ENCODE results near the gene FUCA2.
A peak's percentile ranks its signal among the peaks of the same experiment; 100 is the strongest.

FUCA2 gene, protein sequence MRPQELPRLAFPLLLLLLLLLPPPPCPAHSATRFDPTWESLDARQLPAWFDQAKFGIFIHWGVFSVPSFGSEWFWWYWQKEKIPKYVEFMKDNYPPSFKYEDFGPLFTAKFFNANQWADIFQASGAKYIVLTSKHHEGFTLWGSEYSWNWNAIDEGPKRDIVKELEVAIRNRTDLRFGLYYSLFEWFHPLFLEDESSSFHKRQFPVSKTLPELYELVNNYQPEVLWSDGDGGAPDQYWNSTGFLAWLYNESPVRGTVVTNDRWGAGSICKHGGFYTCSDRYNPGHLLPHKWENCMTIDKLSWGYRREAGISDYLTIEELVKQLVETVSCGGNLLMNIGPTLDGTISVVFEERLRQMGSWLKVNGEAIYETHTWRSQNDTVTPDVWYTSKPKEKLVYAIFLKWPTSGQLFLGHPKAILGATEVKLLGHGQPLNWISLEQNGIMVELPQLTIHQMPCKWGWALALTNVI

DNA sequence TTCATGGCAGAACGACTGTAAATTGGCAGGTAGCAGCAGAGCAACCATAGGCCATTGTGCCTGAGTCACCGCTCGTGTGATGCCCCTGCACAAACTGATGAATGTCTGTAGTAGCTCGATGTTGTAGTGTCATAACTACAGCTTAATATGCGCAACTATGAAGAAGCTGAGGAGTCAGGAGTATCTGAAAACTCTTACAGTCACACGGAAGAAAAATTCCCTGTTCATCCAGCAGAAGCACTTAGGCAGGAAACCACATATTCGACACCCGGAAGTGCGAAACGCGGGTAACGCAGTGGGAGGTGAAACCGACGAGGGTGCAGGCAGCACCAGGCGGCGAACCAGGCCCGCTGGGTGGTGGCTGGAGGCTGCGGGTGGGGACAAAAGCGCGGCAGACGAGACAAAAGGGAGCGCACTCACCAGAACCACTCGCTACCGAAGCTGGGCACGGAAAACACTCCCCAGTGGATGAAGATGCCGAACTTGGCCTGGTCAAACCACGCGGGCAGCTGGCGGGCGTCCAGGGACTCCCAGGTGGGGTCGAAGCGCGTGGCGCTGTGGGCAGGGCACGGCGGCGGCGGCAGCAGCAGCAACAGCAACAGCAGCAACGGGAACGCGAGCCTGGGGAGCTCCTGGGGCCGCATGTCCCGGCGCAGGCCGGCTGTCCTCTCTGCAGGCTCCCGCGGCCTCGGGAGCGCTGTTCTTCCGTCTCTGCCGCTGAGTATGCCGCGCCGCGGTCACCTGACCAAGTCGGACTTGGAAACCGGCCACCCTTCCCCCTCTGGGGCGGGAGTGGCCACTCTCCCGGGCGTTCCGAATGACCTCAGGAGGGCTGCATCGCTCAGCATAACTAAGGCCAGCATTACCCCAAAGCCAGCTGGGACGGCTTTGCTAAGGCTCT lies at the start of gene FUCA2:
Gene FUCA2, minus strand, starts transcription at position 730 of the 901 bp plus-strand sequence. Its CDS starts 86 bp downstream, at position 644.
- H3K4me1 ChIP-seq (ENCODE audit: insufficient read depth, low read length): peaks cover 6% of the 10 kb centered on the region
- peak within 1 kb of the TSS; percentile 75 for H3K9ac ChIP-seq (ENCODE audit: low read depth, low read length)
- H3K9me3 ChIP-seq (ENCODE audit: control insufficient read depth, insufficient read depth, low read length): no peaks in the 10 kb centered on the region
- peaks cover 4% of the 10 kb centered on the region for H3K36me3 ChIP-seq (ENCODE audit: insufficient read depth, low read length)

DNA sequence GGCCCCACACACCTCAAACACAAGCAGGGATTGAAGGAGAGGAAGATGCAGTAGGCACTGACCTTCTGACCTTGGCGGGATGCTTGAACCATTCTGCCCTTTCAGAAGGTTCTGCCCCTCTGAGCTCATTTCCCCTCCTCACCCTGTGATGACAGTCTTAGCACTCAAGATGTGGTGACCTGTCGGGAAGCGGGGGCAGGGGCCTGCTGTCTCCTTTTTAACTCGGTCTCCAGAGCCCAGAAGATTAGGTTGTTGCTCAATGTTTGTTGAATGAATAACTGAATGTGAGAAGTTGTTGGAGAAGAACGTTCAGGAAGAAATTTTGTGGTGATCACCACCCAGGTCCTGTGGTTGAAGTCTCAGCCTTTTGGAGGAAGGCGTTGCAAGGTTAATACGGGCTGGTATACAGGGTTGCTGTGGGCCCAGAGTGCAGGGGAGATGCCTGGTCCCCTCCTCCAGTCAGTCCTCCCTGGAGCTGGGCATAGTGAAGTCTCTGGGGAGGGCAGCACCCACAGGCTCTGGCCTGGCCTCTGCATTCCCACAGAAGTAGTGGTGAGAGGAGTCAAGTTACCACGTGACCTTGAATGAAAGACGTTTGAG lies 49.7 kb upstream of the FUCA2 start:
- Histone ChIP-seq H3K9me3 (ENCODE audit: control insufficient read depth, insufficient read depth, low read length) (no peaks in the 10 kb centered on the region), H3K9ac (ENCODE audit: low read depth, low read length) (no peak overlapping the region), H3K36me3 (ENCODE audit: insufficient read depth, low read length) (no peaks in the 10 kb centered on the region), H3K4me1 (ENCODE audit: insufficient read depth, low read length) (peaks cover 4% of the 10 kb centered on the region; the same call in 1 of the 2 replicates)

DNA sequence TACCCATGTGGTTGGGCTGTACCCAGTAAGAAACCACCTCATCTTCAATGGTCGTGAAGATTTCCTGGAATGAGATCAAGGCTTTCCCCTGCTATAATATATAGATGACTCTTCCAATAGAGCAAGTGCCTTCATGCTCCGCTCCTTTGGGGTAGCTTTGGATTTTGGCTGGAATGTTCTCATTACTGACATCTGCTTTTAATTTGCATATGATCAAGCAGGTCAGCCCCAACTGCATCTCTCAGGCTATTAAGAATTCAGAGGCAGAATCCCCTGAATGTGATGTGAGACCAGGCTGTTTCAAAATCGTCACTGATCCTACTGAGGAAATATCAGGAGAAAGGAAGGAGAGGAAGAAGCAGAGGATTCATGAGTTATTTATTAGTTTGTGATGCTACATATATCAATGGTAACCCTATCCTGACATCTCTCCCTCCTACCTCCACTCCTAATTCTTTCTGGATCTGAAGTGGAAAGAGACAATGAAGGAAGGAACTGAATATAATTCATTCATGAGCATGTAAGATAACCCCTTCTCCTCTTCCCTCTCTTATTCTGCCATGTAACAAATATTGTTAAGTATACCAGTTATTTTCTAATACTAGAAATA lies 47.6 kb upstream of the FUCA2 start:
- no peaks in the 10 kb centered on the region for H3K9me3 ChIP-seq (ENCODE audit: control insufficient read depth, insufficient read depth, low read length)
- H3K36me3 ChIP-seq (ENCODE audit: insufficient read depth, low read length): no peaks in the 10 kb centered on the region
- H3K4me1 ChIP-seq (ENCODE audit: insufficient read depth, low read length): peaks cover 5% of the 10 kb centered on the region; the same call in 1 of the 2 replicates
- H3K9ac ChIP-seq (ENCODE audit: low read depth, low read length): no peak overlapping the region

DNA sequence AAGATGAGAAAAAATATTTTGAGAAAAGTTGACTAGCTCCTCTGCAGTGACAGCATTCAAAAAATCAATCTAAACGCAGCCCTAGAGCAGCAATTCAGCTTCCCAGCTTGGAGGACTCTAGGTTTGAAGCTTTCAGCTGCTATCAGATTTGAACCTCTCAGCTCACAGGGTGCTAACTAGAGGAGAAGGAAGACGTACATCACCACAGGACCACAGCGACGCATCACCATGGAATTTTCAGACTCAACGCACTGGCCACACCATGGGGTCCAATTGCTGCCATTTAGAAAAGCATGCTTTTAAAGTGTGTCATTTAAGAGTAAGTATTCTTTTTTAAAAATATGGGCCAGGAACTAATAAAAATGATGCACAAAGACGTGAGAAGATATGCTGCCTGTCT lies 45.0 kb upstream of the FUCA2 start:
- peaks cover 5% of the 10 kb centered on the region; the same call in 1 of the 2 replicates for H3K4me1 ChIP-seq (ENCODE audit: insufficient read depth, low read length)
- no peaks in the 10 kb centered on the region for H3K36me3 ChIP-seq (ENCODE audit: insufficient read depth, low read length)
- no peaks in the 10 kb centered on the region for H3K9me3 ChIP-seq (ENCODE audit: control insufficient read depth, insufficient read depth, low read length)
- no peak overlapping the region for H3K9ac ChIP-seq (ENCODE audit: low read depth, low read length)

DNA sequence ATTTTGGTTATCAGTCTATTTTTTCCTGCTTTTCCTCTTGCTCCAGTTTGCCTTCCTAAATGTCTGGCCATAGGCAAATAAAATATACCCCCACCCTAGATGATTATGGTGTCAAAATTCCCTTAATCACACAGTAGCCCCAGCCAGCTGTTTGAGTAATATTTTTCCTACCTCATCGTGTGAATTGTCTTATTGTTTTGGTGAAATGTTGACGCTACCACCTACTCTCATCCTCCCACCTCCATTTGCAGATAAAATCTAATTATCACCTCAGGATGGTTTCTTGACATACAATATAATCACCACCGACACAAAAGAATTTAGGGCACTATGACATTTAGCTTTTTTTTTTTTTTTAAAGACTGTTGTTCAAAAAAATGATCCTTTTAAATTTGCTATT lies 44.1 kb upstream of the FUCA2 start:
- Histone ChIP-seq H3K4me1 (ENCODE audit: insufficient read depth, low read length) (peaks cover 5% of the 10 kb centered on the region; the same call in 1 of the 2 replicates), H3K9ac (ENCODE audit: low read depth, low read length) (no peak overlapping the region), H3K36me3 (ENCODE audit: insufficient read depth, low read length) (no peaks in the 10 kb centered on the region), H3K9me3 (ENCODE audit: control insufficient read depth, insufficient read depth, low read length) (no peaks in the 10 kb centered on the region)

DNA sequence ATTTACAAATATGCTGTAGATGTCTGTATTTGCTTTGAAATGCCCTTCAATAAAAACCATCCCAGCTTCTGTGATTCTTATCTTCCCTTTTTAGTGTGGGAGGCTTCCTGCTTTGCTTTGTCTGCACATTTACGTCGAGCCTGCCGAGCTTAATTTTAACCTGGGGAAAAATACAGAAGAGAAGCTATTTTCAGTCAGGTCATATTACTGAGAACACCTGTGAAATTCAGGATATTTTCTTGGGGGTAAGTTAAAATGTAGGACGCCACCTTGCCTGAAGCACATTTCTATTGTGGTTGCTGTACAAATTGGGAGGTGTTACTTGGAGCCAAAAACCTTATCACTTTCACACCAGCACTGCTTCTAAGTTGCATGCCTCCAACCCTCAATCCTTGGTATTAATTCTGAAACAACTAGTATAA lies 43.6 kb upstream of the FUCA2 start:
- Histone ChIP-seq H3K4me1 (ENCODE audit: insufficient read depth, low read length) (peaks cover 5% of the 10 kb centered on the region; the same call in 1 of the 2 replicates), H3K9ac (ENCODE audit: low read depth, low read length) (no peak overlapping the region)

DNA sequence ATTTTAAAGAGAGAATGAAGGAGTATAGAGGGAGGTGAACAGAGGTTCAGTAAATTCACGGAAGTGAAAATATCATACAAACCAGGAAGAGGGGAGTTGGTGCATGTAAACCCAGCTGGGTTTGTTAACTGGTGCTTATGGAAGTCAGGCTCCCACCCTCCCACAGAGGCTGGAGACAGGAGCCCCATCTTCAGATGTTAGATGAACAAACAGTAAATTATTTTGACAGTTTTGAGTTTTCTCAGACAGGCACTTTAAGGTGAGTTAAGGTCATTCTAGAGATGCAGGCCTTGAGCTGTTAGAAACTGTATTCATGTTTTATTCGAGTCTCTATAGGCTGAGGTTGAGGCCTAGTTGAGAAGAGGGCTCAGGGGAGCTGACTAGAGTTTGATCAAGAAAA lies 41.8 kb upstream of the FUCA2 start:
- no peaks in the 10 kb centered on the region for H3K9me3 ChIP-seq (ENCODE audit: control insufficient read depth, insufficient read depth, low read length)
- no peaks in the 10 kb centered on the region for H3K36me3 ChIP-seq (ENCODE audit: insufficient read depth, low read length)
- H3K4me1 ChIP-seq (ENCODE audit: insufficient read depth, low read length): peaks cover 5% of the 10 kb centered on the region; the same call in 1 of the 2 replicates
- no peak overlapping the region for H3K9ac ChIP-seq (ENCODE audit: low read depth, low read length)

More for the DNA sequence above, 43.6 kb upstream of the FUCA2 start:
- Histone ChIP-seq H3K36me3 (ENCODE audit: insufficient read depth, low read length) (no peaks in the 10 kb centered on the region), H3K9me3 (ENCODE audit: control insufficient read depth, insufficient read depth, low read length) (no peaks in the 10 kb centered on the region)

DNA sequence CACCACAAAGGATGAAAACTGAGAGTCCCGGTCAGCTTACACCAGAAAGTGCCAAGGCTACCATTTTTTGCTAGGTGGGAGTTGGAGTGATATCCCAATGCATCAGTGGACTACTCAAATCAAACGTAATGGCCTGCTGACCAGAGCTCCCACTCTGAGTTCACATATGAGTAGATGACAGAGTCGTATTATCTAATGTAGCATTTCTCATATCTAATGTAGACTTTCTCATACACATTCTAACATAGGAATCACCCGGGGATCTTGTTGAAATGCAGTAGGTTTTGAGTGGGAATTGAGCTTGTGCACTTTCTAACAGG lies 38.4 kb upstream of the FUCA2 start:
- H3K4me1 ChIP-seq (ENCODE audit: insufficient read depth, low read length): no peaks in the 10 kb centered on the region
- no peaks in the 10 kb centered on the region for H3K9me3 ChIP-seq (ENCODE audit: control insufficient read depth, insufficient read depth, low read length)
- H3K36me3 ChIP-seq (ENCODE audit: insufficient read depth, low read length): no peaks in the 10 kb centered on the region
- no peak overlapping the region for H3K9ac ChIP-seq (ENCODE audit: low read depth, low read length)

DNA sequence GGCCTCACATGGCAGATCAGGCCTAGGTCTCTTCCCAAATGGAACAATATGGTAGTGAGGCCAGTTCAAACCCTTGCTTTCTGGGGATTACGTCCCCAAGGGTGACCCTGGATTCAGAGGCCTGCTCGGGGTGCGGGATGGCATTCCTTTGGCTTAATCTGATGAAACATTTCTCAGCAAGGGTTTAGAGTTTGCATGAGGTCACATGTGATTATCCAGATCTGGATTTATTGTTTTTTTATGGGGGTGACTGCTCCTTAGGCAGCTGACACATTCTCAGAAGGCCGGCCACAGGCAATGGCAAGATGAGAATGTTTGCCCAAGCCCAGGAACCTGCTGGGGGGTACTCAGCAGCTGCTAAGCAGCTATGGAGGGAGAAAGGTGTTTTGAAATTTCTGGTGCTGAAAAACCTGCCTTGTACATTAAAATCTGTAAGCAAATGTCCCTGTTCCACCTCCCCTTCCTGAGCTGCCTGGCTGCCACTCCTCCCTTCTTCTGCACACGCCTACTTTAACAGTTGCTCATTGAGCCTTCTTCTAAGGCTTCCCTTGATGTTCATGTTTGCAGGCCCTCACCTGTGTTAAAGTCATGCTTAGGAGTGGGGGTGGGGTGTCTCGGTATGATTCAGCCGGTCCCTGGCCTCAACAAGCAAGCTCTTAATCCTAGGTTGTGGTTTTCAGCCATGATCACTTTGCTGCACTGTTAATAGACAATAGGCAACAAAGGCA lies 37.9 kb upstream of the FUCA2 start:
- Histone ChIP-seq H3K9me3 (ENCODE audit: control insufficient read depth, insufficient read depth, low read length) (no peaks in the 10 kb centered on the region), H3K36me3 (ENCODE audit: insufficient read depth, low read length) (no peaks in the 10 kb centered on the region), H3K9ac (ENCODE audit: low read depth, low read length) (no peak overlapping the region), H3K4me1 (ENCODE audit: insufficient read depth, low read length) (no peaks in the 10 kb centered on the region; the same call in 1 of the 2 replicates)

DNA sequence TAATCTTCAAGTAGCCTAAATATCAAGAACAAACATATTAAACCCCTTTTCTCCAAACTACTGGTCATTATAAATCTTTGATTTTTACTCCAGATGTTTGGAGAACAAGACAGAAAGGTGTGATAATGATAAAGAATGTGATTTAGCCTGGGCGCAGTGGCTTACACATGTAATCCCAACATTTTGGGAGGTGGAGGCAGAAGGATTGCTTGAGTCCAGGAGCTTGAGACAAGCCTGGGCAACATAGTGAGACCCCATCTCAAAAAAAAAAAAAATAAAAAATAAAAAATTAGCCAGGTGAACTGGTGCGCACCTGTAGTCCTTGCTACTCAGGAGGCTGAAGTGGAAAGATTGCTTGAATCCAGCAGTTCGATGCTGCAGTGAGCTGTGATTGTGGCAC lies 35.1 kb upstream of the FUCA2 start:
- Histone ChIP-seq H3K9me3 (ENCODE audit: control insufficient read depth, insufficient read depth, low read length) (no peaks in the 10 kb centered on the region), H3K36me3 (ENCODE audit: insufficient read depth, low read length) (no peaks in the 10 kb centered on the region), H3K9ac (ENCODE audit: low read depth, low read length) (no peak overlapping the region), H3K4me1 (ENCODE audit: insufficient read depth, low read length) (peaks cover 12% of the 10 kb centered on the region; the same call in 1 of the 2 replicates)

DNA sequence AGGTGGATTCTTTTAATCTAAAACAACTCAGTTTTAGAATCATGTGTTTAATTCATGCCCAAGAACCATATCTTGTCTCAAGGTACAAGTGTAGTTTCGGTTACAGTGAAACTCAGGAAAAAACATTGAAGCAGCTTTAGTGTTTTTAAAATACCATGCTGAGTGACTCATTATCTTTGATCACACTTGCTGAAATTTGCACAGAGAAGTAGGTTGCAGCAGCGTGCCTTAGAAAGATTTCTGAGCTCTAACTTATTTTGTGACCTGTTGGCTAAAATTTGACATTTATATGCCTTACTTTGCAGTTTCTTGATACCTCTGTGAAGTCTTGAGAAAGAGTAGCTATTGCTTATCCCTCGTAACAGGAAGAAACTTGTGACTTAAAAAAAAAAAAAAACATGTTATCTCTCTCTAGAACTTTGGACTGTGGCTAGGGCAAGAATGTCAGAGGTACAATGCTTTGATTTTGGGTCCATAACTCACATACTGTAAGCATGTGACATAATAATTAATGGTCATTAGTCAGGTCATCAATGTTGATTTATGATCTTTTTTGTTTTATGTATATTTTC lies 34.5 kb upstream of the FUCA2 start:
- Histone ChIP-seq H3K9me3 (ENCODE audit: control insufficient read depth, insufficient read depth, low read length) (no peaks in the 10 kb centered on the region), H3K9ac (ENCODE audit: low read depth, low read length) (no peak overlapping the region), H3K36me3 (ENCODE audit: insufficient read depth, low read length) (no peaks in the 10 kb centered on the region), H3K4me1 (ENCODE audit: insufficient read depth, low read length) (peaks cover 12% of the 10 kb centered on the region; the same call in 1 of the 2 replicates)

DNA sequence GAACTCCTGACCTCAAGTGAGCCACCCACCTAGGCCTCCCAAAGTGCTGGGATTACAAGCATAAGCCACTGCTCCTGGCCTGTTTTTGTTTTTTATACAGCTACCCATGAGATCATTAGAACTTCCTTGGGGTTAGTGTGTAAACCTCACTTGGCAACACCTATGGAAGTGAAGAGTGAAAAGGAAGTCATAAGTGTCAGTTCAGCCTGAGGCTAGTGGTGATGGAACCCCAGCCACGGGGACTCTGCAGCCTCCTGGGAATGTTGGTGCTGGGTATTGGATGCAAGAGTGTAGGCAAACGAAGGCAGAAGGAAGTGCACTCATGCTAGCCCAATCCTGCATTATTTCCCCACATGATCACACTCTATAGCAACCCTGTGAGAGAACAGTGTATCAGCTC lies 33.6 kb upstream of the FUCA2 start:
- Histone ChIP-seq H3K4me1 (ENCODE audit: insufficient read depth, low read length) (peaks cover 15% of the 10 kb centered on the region; the same call in 1 of the 2 replicates), H3K9ac (ENCODE audit: low read depth, low read length) (no peak overlapping the region), H3K9me3 (ENCODE audit: control insufficient read depth, insufficient read depth, low read length) (no peaks in the 10 kb centered on the region), H3K36me3 (ENCODE audit: insufficient read depth, low read length) (no peaks in the 10 kb centered on the region)

DNA sequence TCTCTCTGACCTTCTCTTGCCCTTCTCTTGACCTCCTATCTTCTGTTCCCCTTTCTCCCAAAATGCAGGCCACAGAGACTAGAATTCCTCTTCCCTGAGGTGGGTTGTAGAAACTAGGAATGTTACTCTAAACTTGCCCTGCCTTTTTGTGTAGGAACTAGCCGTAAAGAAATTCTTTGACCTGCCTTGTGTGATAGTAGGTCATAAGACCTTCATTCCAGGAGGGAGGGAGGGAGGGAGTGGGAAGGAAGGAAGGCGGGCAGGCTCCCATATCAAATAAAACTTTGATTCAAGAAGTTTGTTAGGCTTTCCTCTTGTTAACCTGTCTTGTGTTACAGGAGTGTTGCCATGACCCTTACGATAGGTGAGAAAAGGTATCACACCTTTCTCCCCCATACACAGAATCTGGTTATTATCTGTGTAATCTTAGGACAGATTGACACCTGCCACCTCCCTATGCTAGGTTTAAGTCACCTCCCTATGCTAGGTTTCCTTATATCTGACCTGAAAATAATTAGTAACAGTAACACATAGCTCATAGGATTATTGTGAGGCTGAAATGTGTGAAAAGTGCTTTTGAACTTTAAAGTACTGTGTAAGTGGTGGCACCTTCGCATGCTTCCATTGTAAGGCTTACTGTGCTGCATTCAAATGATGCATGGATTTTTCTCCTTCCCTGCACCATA lies 32.6 kb upstream of the FUCA2 start:
- H3K9ac ChIP-seq (ENCODE audit: low read depth, low read length): no peak overlapping the region
- no peaks in the 10 kb centered on the region for H3K36me3 ChIP-seq (ENCODE audit: insufficient read depth, low read length)
- peaks cover 17% of the 10 kb centered on the region; the same call in 1 of the 2 replicates for H3K4me1 ChIP-seq (ENCODE audit: insufficient read depth, low read length)
- no peaks in the 10 kb centered on the region for H3K9me3 ChIP-seq (ENCODE audit: control insufficient read depth, insufficient read depth, low read length)

Data from ES-I3 (cell line).